Measurements from ENCODE around the gene ADORA1.

ADORA1 gene

DNA sequence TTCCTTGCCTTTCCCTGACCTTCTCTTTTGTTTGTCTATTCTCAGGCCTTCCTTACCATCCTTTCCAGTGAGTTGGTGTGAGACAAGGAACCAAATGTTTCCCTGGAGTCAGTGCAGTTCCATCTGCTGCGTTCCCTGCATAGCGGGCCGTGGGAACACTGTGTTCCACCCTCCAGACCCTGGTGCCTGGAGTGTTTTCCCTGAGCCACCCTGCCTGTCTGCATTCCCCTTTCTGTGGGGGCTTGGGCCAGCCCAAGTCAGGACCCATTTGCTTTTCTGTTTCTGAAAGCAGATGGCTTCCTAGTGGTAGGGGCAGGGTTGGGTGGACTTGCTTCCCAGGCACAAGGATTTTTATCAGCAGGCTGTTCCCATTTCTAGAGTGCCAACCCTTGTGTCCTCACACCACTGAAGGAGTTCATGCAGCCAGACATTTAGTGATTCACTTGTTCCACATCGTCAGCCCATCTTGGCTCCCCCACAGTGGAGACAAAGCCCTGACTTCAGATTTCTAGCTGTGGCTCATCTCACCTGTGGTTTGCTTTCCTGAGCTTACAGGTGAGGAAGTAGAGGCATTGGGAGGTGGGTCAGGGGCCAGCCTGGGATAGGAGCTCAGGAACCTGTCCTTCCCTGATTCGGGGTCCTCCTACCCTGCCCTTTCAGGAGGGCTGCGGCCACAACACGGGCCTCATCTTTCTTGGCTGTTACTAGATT lies 27.6 kb upstream of the ADORA1 start:
- Histone ChIP-seq H3K23ac (ENCODE audit: low read length in 2 of 2) (no peak overlapping the region), H3K9ac (ENCODE audit: low read length) (no peak overlapping the region), H3K27me3 (ENCODE audit: control insufficient read depth in 1 of 2, insufficient read depth in 1 of 2, low read length in 2 of 2) (peaks cover 44 to 58% of the 10 kb centered on the region in 2 experiments), H3K9me3 (ENCODE audit: control insufficient read depth, low read length) (peaks cover 31% of the 10 kb centered on the region), H3K4me3 (ENCODE audit: insufficient read depth in 1 of 2, low read depth in 1 of 2, low read length in 2 of 2) (no peak overlapping the region), H2AFZ (ENCODE audit: low read depth, low read length) (no peak overlapping the region), H2BK12ac (ENCODE audit: low read length in 2 of 2) (no peak overlapping the region), H2AK5ac (ENCODE audit: low read length, severe bottlenecking) (no peak overlapping the region), H3K18ac (ENCODE audit: low read depth in 1 of 2, low read length in 2 of 2) (no peak overlapping the region), H4K8ac (ENCODE audit: low read length) (no peak overlapping the region), H3K27ac (ENCODE audit: low read length, poor library complexity, severe bottlenecking) (no peak overlapping the region), H3K4me2 (ENCODE audit: low read length, poor library complexity, severe bottlenecking) (no peak overlapping the region), H3K4me1 (ENCODE audit: control insufficient read depth, insufficient read depth, low read depth, low read length) (no peaks in the 10 kb centered on the region), H4K91ac (ENCODE audit: low read length) (no peak overlapping the region), H2BK5ac (ENCODE audit: low read depth, low read length, poor library complexity, severe bottlenecking) (no peak overlapping the region), H2BK15ac (ENCODE audit: low read depth, poor library complexity, severe bottlenecking) (no peak overlapping the region), H3K4ac (ENCODE audit: low read depth in 1 of 2, low read length in 2 of 2) (no peak overlapping the region), H3K79me1 (replicated peaks; ENCODE audit: low read length, poor library complexity, severe bottlenecking) (no peaks in the 10 kb centered on the region), H2BK120ac (ENCODE audit: low read depth, low read length) (no peak overlapping the region), H3K36me3 (ENCODE audit: control insufficient read depth in 1 of 2, insufficient read depth in 2 of 2, low read depth in 1 of 2, low read length in 2 of 2) (no peaks in the 10 kb centered on the region), H3K14ac (ENCODE audit: low read length in 2 of 2) (no peak overlapping the region)
- WGBS, result 96% methylated on average over 7 of the region's 7 CpGs
- DNase-seq, result no peak

DNA sequence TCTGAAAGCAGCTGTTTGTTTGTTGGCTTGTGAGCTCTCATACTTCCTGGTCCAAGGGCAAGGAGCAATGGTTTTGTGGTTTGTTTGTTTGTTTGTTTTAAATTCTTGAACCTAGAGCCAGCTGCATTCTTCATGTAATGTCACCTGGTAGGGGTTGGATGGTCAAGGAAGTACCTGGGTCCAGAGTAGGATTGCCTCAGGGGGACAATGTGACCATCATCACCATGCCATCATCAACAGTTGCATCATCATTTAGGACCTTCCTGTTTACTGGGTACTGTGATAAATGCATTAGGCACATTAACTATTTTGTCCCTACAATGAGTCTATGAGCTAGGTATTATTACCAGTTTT lies 27.0 kb upstream of the ADORA1 start:
- Histone ChIP-seq H3K14ac (ENCODE audit: low read length in 2 of 2) (no peak overlapping the region), H3K27me3 (ENCODE audit: control insufficient read depth in 1 of 2, insufficient read depth in 1 of 2, low read length in 2 of 2) (peaks cover 44 to 58% of the 10 kb centered on the region in 2 experiments), H2BK120ac (ENCODE audit: low read depth, low read length) (no peak overlapping the region), H3K23ac (ENCODE audit: low read length in 2 of 2) (no peak overlapping the region), H3K27ac (ENCODE audit: low read length, poor library complexity, severe bottlenecking) (no peak overlapping the region), H3K4me1 (ENCODE audit: control insufficient read depth, insufficient read depth, low read depth, low read length) (no peaks in the 10 kb centered on the region), H3K4ac (ENCODE audit: low read depth in 1 of 2, low read length in 2 of 2) (no peak overlapping the region), H2AFZ (ENCODE audit: low read depth, low read length) (no peak overlapping the region), H3K36me3 (ENCODE audit: control insufficient read depth in 1 of 2, insufficient read depth in 2 of 2, low read depth in 1 of 2, low read length in 2 of 2) (no peaks in the 10 kb centered on the region), H2AK5ac (ENCODE audit: low read length, severe bottlenecking) (no peak overlapping the region), H3K79me1 (replicated peaks; ENCODE audit: low read length, poor library complexity, severe bottlenecking) (no peaks in the 10 kb centered on the region), H3K4me3 (ENCODE audit: insufficient read depth in 1 of 2, low read depth in 1 of 2, low read length in 2 of 2) (no peak overlapping the region), H4K8ac (ENCODE audit: low read length) (no peak overlapping the region), H3K9ac (ENCODE audit: low read length) (no peak overlapping the region), H2BK15ac (ENCODE audit: low read depth, poor library complexity, severe bottlenecking) (no peak overlapping the region), H2BK5ac (ENCODE audit: low read depth, low read length, poor library complexity, severe bottlenecking) (no peak overlapping the region), H3K9me3 (ENCODE audit: control insufficient read depth, low read length) (peaks cover 31% of the 10 kb centered on the region), H3K18ac (ENCODE audit: low read depth in 1 of 2, low read length in 2 of 2) (no peak overlapping the region), H2BK12ac (ENCODE audit: low read length in 2 of 2) (no peak overlapping the region), H4K91ac (ENCODE audit: low read length) (no peak overlapping the region), H3K4me2 (ENCODE audit: low read length, poor library complexity, severe bottlenecking) (no peak overlapping the region)
- no peak for DNase-seq

DNA sequence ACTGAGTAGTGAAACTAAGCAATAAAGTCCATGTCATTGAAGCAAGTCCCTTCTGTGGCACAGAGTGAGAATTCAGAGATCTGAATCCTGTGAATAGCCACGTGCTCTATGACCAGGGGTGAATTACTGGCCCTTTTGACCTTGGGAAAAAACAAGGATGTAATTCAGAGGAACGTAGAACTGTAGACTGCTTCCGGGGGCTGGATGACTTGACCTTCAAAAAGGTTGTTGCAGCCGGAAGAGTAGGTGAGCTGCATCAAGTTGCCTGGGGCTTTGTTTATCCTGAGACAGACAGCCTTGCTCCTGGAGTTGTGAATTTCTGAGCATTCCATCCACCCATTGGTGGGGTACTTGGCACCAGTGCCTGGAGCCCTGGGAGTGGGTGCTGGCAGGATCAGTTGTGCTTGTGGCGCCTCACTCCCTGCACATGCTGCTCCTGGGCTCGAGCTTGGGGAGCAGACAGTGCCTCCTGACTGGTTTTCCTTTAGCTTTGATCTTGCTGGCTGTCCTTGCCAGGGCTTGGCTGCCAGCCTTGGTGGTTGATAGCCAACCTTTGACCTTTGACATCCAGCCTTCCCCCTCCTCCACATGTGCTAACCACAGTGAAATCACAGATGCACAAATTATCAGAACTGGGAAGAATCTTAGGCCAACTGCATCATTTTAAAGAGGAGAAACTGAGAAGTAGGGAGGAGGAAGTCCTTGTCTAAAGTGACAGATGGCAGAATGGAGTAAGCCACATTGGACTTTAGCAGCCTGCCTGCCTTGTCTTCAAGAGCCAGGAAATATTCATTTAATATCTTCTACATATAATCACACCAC lies 25.5 kb upstream of the ADORA1 start:
- peaks cover 44 to 70% of the 10 kb centered on the region in 2 experiments for H3K27me3 ChIP-seq (ENCODE audit: control insufficient read depth in 1 of 2, insufficient read depth in 1 of 2, low read length in 2 of 2)
- H2BK15ac ChIP-seq (ENCODE audit: low read depth, poor library complexity, severe bottlenecking), result no peak overlapping the region
- no peak for DNase-seq
- H4K91ac ChIP-seq (ENCODE audit: low read length), result no peak overlapping the region
- no peak overlapping the region for H3K18ac ChIP-seq (ENCODE audit: low read depth in 1 of 2, low read length in 2 of 2)
- H3K9ac ChIP-seq (ENCODE audit: low read length), result no peak overlapping the region
- 85% methylated on average over 6 of the region's 6 CpGs for WGBS
- H4K8ac ChIP-seq (ENCODE audit: low read length), result no peak overlapping the region
- no peak overlapping the region for H2BK5ac ChIP-seq (ENCODE audit: low read depth, low read length, poor library complexity, severe bottlenecking)
- H3K4me2 ChIP-seq (ENCODE audit: low read length, poor library complexity, severe bottlenecking), result no peak overlapping the region
- no peak overlapping the region for H3K4ac ChIP-seq (ENCODE audit: low read depth in 1 of 2, low read length in 2 of 2)
- H3K9me3 ChIP-seq (ENCODE audit: control insufficient read depth, low read length), result peaks cover 20% of the 10 kb centered on the region
- H2AK5ac ChIP-seq (ENCODE audit: low read length, severe bottlenecking), result no peak overlapping the region
- H3K14ac ChIP-seq (ENCODE audit: low read length in 2 of 2), result no peak overlapping the region
- H3K23ac ChIP-seq (ENCODE audit: low read length in 2 of 2), result no peak overlapping the region
- no peak overlapping the region for H3K4me3 ChIP-seq (ENCODE audit: insufficient read depth in 1 of 2, low read depth in 1 of 2, low read length in 2 of 2)
- no peaks in the 10 kb centered on the region for H3K36me3 ChIP-seq (ENCODE audit: control insufficient read depth in 1 of 2, insufficient read depth in 2 of 2, low read depth in 1 of 2, low read length in 2 of 2)
- no peak overlapping the region for H3K27ac ChIP-seq (ENCODE audit: low read length, poor library complexity, severe bottlenecking)
- H3K79me1 ChIP-seq (replicated peaks; ENCODE audit: low read length, poor library complexity, severe bottlenecking), result no peaks in the 10 kb centered on the region
- no peak overlapping the region for H2BK12ac ChIP-seq (ENCODE audit: low read length in 2 of 2)
- no peaks in the 10 kb centered on the region for H3K4me1 ChIP-seq (ENCODE audit: control insufficient read depth, insufficient read depth, low read depth, low read length)
- H2AFZ ChIP-seq (ENCODE audit: low read depth, low read length), result no peak overlapping the region
- H2BK120ac ChIP-seq (ENCODE audit: low read depth, low read length), result no peak overlapping the region

DNA sequence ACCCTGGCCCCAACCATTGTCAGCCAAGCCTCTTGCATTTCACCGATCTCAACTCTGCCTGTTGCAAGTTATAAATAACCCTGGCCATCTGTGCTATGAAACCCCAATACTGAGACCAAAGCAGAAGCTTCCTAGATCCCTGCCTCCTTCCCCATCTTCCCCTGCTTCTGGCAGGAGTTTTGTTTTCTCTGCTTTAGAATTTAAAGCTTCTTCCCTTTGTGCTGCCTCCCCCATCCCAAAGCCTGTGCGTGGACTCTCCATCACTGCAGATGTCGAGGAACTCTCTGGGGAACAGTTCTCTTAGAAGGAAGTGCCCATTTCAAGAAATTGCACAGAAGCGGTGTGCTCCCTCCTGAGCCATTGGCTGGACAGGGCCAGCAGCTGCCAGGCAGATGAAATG lies 24.3 kb upstream of the ADORA1 start:
- no peak overlapping the region for H3K9ac ChIP-seq (ENCODE audit: low read length)
- H3K27me3 ChIP-seq (ENCODE audit: control insufficient read depth in 1 of 2, insufficient read depth in 1 of 2, low read length in 2 of 2), result peaks cover 47 to 76% of the 10 kb centered on the region in 2 experiments
- H3K79me1 ChIP-seq (replicated peaks; ENCODE audit: low read length, poor library complexity, severe bottlenecking), result no peaks in the 10 kb centered on the region
- DNase-seq, result no peak
- no peak overlapping the region for H3K23ac ChIP-seq (ENCODE audit: low read length in 2 of 2)
- H2BK15ac ChIP-seq (ENCODE audit: low read depth, poor library complexity, severe bottlenecking), result no peak overlapping the region
- H2BK5ac ChIP-seq (ENCODE audit: low read depth, low read length, poor library complexity, severe bottlenecking), result no peak overlapping the region
- H3K9me3 ChIP-seq (ENCODE audit: control insufficient read depth, low read length), result peaks cover 14% of the 10 kb centered on the region
- H3K18ac ChIP-seq (ENCODE audit: low read depth in 1 of 2, low read length in 2 of 2), result no peak overlapping the region
- H3K4ac ChIP-seq (ENCODE audit: low read depth in 1 of 2, low read length in 2 of 2), result no peak overlapping the region
- no peak overlapping the region for H3K14ac ChIP-seq (ENCODE audit: low read length in 2 of 2)
- no peaks in the 10 kb centered on the region for H3K36me3 ChIP-seq (ENCODE audit: control insufficient read depth in 1 of 2, insufficient read depth in 2 of 2, low read depth in 1 of 2, low read length in 2 of 2)
- H4K8ac ChIP-seq (ENCODE audit: low read length), result no peak overlapping the region
- no peak overlapping the region for H2BK120ac ChIP-seq (ENCODE audit: low read depth, low read length)
- WGBS, result 57% methylated on average over 4 of the region's 4 CpGs
- no peak overlapping the region for H3K27ac ChIP-seq (ENCODE audit: low read length, poor library complexity, severe bottlenecking)
- H3K4me2 ChIP-seq (ENCODE audit: low read length, poor library complexity, severe bottlenecking), result no peak overlapping the region
- no peak overlapping the region for H3K4me3 ChIP-seq (ENCODE audit: insufficient read depth in 1 of 2, low read depth in 1 of 2, low read length in 2 of 2)
- H2AK5ac ChIP-seq (ENCODE audit: low read length, severe bottlenecking), result no peak overlapping the region
- H3K4me1 ChIP-seq (ENCODE audit: control insufficient read depth, insufficient read depth, low read depth, low read length), result no peaks in the 10 kb centered on the region
- no peak overlapping the region for H2AFZ ChIP-seq (ENCODE audit: low read depth, low read length)
- no peak overlapping the region for H4K91ac ChIP-seq (ENCODE audit: low read length)
- no peak overlapping the region for H2BK12ac ChIP-seq (ENCODE audit: low read length in 2 of 2)
